Right hindlimb (tissue), 1 donor: Measurements from ENCODE around the gene KLF3.

ENCODE experiments used
- DNase-seq: peaks from one replicate; pipeline ENCODE4 v3.0.0-alpha.2; 2018

KLF3 gene

GRCh38 chr4:38656111-38656510 lies 7.9 kb upstream of the KLF3 start:
- no peak for DNase-seq

GRCh38 chr4:38659346-38659745 lies 4.7 kb upstream of the KLF3 start:
- DNase-seq = no peak

- DNase-seq = no peak
Observed at GRCh38 chr4:38660838-38661237, 3.2 kb upstream of the KLF3 start.

GRCh38 chr4:38661371-38661770 lies 2.6 kb upstream of the KLF3 start:
- no peak for DNase-seq

GRCh38 chr4:38662522-38663089 lies 1.4 kb upstream of the KLF3 start:
- DNase-seq = no peak

GRCh38 chr4:38663090-38663800 lies 754 bp upstream of the KLF3 start:
- peak; percentile 65 for DNase-seq

GRCh38 chr4:38664706-38665401 lies 855 bp downstream of the KLF3 start:
- DNase-seq = peak; percentile 88

- no peak for DNase-seq
Observed at GRCh38 chr4:38665551-38666411, 1.8 kb downstream of the KLF3 start.

- no peak for DNase-seq
Observed at GRCh38 chr4:38666766-38667084, 2.7 kb downstream of the KLF3 start.

- DNase-seq = peak; percentile 90
Observed at GRCh38 chr4:38667085-38667893, 3.3 kb downstream of the KLF3 start.

GRCh38 chr4:38668203-38668971 lies 4.4 kb downstream of the KLF3 start:
- DNase-seq = no peak

- DNase-seq = no peak
Observed at GRCh38 chr4:38669208-38669607, 5.2 kb downstream of the KLF3 start.

- no peak for DNase-seq
Observed at GRCh38 chr4:38670109-38670901, 6.3 kb downstream of the KLF3 start.

- DNase-seq = no peak
Observed at GRCh38 chr4:38670939-38671591, 7.1 kb downstream of the KLF3 start.

GRCh38 chr4:38671592-38671940 lies 7.6 kb downstream of the KLF3 start:
- DNase-seq = no peak

- DNase-seq = no peak
Observed at GRCh38 chr4:38672074-38672396, 8.0 kb downstream of the KLF3 start.

GRCh38 chr4:38672397-38673129 lies 8.6 kb downstream of the KLF3 start:
- DNase-seq = no peak

GRCh38 chr4:38673130-38673978 lies 9.4 kb downstream of the KLF3 start:
- peak; percentile 67 for DNase-seq
